ENCODE measurements around the gene SNRPB. TPM values are rescaled to one million over a fixed set of nuclear protein-coding genes. Genes with fewer than 3 reads are reported as not detected.

SNRPB gene
- total RNA-seq, 1 experiment from 2014 or later: 393 TPM

DNA sequence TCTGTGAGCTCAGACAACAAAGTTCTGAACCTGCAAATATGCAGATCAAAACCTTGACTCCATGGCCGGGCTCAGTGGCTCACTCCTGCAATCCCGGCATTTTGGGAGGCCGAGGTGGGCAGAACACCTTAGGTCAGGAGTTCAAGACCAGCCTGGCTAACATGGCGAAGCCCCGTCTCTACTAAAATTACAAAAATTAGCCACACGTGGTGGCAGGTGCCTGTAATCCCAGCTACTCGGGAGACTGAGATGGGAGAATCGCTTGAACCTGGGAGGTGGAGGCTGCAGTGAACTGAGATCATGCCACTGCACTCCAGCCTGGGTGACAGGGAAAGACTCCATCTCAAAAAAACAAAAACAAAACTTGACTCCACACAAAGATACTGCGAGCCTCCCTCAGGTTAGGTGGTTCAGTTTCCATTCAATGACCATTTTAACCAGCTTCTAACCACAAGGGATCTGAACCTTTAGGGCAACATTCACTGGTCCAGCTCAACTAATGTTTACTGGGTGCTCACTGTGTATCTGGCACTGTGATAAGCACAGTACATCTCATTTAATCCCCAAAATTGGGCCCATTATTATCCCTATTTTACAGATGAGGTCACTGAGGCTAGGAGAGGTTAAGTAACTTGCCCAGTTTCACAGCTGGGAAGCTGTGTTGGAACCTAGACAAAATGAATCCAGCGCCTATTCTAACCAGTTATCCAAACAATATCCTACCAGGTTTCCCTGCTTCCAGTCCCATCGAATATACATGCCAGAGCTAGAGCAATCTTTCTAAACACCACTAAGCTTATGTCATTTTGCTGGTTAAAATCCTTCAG lies 1.8 kb downstream of the SNRPB start:
- Histone ChIP-seq H3K4me3 (ENCODE audit: low read depth in 2 of 2, low read length in 2 of 2) (peak overlapping the region; percentile 68 to 90), H3K27me3 (ENCODE audit: control insufficient read depth, insufficient read depth, low read length) (no peaks in the 10 kb centered on the region), H3K9me3 (ENCODE audit: control insufficient read depth, insufficient read depth, low read depth, low read length) (no peaks in the 10 kb centered on the region), H3K36me3 (ENCODE audit: control insufficient read depth, insufficient read depth, low read length) (peaks cover 47% of the 10 kb centered on the region), H3K27ac (ENCODE audit: low read length) (peak overlapping the region; percentile 97), H3K4me1 (ENCODE audit: control insufficient read depth, insufficient read depth, low read length) (peaks cover 14% of the 10 kb centered on the region)
- CTCF ChIA-PET: no interaction called here
- in situ Hi-C loops (cut with HindIII; ENCODE audit: low pct_unique_long_range_greater_than_20kb, low sequenced_read_pairs) (no loop called here), intact Hi-C loops (cut with micrococcal nuclease; ENCODE audit: unreplicated experiment) (no loop called here)
- POLR2A ChIA-PET: no interaction called here
- no peak for TF ChIP-seq TCF7L2 (IDR thresholded peaks at IDR 0.05; ENCODE audit: low read depth, low read length)
- no peak for TF ChIP-seq POLR2AphosphoS5 (IDR thresholded peaks at IDR 0.05; ENCODE audit: low read depth, low read length)
- TF ChIP-seq, protein P1, sequence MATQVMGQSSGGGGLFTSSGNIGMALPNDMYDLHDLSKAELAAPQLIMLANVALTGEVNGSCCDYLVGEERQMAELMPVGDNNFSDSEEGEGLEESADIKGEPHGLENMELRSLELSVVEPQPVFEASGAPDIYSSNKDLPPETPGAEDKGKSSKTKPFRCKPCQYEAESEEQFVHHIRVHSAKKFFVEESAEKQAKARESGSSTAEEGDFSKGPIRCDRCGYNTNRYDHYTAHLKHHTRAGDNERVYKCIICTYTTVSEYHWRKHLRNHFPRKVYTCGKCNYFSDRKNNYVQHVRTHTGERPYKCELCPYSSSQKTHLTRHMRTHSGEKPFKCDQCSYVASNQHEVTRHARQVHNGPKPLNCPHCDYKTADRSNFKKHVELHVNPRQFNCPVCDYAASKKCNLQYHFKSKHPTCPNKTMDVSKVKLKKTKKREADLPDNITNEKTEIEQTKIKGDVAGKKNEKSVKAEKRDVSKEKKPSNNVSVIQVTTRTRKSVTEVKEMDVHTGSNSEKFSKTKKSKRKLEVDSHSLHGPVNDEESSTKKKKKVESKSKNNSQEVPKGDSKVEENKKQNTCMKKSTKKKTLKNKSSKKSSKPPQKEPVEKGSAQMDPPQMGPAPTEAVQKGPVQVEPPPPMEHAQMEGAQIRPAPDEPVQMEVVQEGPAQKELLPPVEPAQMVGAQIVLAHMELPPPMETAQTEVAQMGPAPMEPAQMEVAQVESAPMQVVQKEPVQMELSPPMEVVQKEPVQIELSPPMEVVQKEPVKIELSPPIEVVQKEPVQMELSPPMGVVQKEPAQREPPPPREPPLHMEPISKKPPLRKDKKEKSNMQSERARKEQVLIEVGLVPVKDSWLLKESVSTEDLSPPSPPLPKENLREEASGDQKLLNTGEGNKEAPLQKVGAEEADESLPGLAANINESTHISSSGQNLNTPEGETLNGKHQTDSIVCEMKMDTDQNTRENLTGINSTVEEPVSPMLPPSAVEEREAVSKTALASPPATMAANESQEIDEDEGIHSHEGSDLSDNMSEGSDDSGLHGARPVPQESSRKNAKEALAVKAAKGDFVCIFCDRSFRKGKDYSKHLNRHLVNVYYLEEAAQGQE (IDR thresholded peaks at IDR 0.05; ENCODE audit: insufficient read depth in 1 of 2, low read depth in 2 of 2, low read length in 1 of 2): no peak
- TF ChIP-seq SIN3A (IDR thresholded peaks at IDR 0.05; ENCODE audit: borderline replicate concordance, insufficient read depth, low read depth, low read length): no peak
- TF ChIP-seq, protein P2, sequence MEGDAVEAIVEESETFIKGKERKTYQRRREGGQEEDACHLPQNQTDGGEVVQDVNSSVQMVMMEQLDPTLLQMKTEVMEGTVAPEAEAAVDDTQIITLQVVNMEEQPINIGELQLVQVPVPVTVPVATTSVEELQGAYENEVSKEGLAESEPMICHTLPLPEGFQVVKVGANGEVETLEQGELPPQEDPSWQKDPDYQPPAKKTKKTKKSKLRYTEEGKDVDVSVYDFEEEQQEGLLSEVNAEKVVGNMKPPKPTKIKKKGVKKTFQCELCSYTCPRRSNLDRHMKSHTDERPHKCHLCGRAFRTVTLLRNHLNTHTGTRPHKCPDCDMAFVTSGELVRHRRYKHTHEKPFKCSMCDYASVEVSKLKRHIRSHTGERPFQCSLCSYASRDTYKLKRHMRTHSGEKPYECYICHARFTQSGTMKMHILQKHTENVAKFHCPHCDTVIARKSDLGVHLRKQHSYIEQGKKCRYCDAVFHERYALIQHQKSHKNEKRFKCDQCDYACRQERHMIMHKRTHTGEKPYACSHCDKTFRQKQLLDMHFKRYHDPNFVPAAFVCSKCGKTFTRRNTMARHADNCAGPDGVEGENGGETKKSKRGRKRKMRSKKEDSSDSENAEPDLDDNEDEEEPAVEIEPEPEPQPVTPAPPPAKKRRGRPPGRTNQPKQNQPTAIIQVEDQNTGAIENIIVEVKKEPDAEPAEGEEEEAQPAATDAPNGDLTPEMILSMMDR (IDR thresholded peaks at IDR 0.05): no peak
- BruUV-seq (replicated peaks): no TSS peak
- ATAC-seq: no peak
- DNase-seq (ENCODE audit: low read depth, low spot score): no peak

DNA sequence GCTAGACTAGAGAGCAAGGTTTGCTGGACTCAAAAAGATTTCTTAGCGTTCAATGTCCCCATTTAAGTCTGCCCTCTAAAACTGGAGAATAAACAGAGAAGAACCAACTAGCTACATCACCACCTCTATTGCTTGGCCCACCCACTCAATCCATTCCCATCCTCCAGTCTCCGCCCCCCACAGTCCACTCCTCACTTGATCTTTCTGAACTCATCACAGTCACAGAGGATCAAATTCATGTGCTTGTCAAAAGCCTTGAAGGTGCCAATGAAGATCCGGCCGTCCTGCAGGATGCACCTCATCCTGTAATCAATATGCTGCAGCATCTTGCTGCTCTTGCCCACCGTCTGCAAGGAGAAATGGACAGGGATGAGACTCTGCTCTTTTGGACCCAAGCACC lies 3.2 kb downstream of the SNRPB start:
- intact Hi-C loops (cut with micrococcal nuclease; ENCODE audit: unreplicated experiment): no loop called here

DNA sequence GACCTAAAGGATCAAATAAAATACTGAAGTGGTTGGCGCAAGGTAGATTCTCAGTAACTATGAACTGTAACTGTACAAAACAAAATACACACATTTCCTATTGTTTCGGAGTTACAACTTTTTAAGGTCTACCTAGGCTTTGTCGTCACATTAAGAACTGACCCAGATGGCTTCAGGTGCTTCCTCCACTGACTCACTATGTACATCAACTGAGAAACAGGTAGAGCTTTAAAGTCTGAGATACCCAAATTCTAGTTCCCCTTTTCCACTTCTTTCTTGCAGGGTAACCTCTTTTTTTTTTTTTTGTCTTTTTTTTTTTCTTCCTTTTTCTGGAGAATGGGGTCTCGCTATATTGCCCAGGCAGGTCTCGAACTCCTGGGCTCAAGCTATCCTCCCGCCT lies 5.5 kb downstream of the SNRPB start:
- Histone ChIP-seq H3K9me3 (ENCODE audit: control insufficient read depth, insufficient read depth, low read depth, low read length) (no peaks in the 10 kb centered on the region), H3K4me3 (ENCODE audit: low read depth in 2 of 2, low read length in 2 of 2) (no peak overlapping the region), H3K27me3 (ENCODE audit: control insufficient read depth, insufficient read depth, low read length) (no peaks in the 10 kb centered on the region), H3K27ac (ENCODE audit: low read length) (no peak overlapping the region), H3K36me3 (ENCODE audit: control insufficient read depth, insufficient read depth, low read length) (peaks cover 80% of the 10 kb centered on the region), H3K4me1 (ENCODE audit: control insufficient read depth, insufficient read depth, low read length) (peaks cover 14% of the 10 kb centered on the region)
- intact Hi-C loops (cut with micrococcal nuclease; ENCODE audit: unreplicated experiment): no loop called here
- in situ Hi-C loops (cut with HindIII; ENCODE audit: low pct_unique_long_range_greater_than_20kb, low sequenced_read_pairs): no loop called here
- ATAC-seq: no peak
- no peak for DNase-seq (ENCODE audit: low read depth, low spot score)
- TF ChIP-seq SIN3A (IDR thresholded peaks at IDR 0.05; ENCODE audit: borderline replicate concordance, insufficient read depth, low read depth, low read length) (no peak), POLR2AphosphoS5 (IDR thresholded peaks at IDR 0.05; ENCODE audit: low read depth, low read length) (no peak), TCF7L2 (IDR thresholded peaks at IDR 0.05; ENCODE audit: low read depth, low read length) (no peak)
- POLR2A ChIA-PET: interaction anchor here (0.6 to 0.7 kb wide), 2 partner anchors 31 to 33 kb away, joined by 4 read pairs; no protein-coding TSS in a partner anchor
- CTCF ChIA-PET: no interaction called here
- BruUV-seq (replicated peaks): TSS peak; percentile 33

More for the DNA sequence above, 3.2 kb downstream of the SNRPB start:
- in situ Hi-C loops (cut with HindIII; ENCODE audit: low pct_unique_long_range_greater_than_20kb, low sequenced_read_pairs): no loop called here
- Histone ChIP-seq H3K36me3 (ENCODE audit: control insufficient read depth, insufficient read depth, low read length) (peaks cover 59% of the 10 kb centered on the region), H3K27me3 (ENCODE audit: control insufficient read depth, insufficient read depth, low read length) (no peaks in the 10 kb centered on the region), H3K27ac (ENCODE audit: low read length) (no peak overlapping the region), H3K4me1 (ENCODE audit: control insufficient read depth, insufficient read depth, low read length) (peaks cover 14% of the 10 kb centered on the region), H3K4me3 (ENCODE audit: low read depth in 2 of 2, low read length in 2 of 2) (no peak overlapping the region), H3K9me3 (ENCODE audit: control insufficient read depth, insufficient read depth, low read depth, low read length) (no peaks in the 10 kb centered on the region)
- DNase-seq (ENCODE audit: low read depth, low spot score) (no peak), ATAC-seq (no peak)
- no TSS peak for BruUV-seq (replicated peaks)
- no peak for TF ChIP-seq POLR2AphosphoS5 (IDR thresholded peaks at IDR 0.05; ENCODE audit: low read depth, low read length)
- CTCF ChIA-PET: no interaction called here
- POLR2A ChIA-PET: interaction anchor here (0.5 kb wide), 1 partner anchor 202 kb away, joined by 7 read pairs; no protein-coding TSS in a partner anchor
